HG03060 (cell line): Measurements from ENCODE around the gene RAI1.

ENCODE experiments used
- ATAC-seq: cut with Tn5 transposase; IDR thresholded peaks from one replicate; pipeline ENCODE4 v1.9.1; 2021; ENCODE audit warnings: low read depth, moderate number of reproducible peaks; ENCODE audit not compliant: unreplicated experiment

RAI1 gene

DNA sequence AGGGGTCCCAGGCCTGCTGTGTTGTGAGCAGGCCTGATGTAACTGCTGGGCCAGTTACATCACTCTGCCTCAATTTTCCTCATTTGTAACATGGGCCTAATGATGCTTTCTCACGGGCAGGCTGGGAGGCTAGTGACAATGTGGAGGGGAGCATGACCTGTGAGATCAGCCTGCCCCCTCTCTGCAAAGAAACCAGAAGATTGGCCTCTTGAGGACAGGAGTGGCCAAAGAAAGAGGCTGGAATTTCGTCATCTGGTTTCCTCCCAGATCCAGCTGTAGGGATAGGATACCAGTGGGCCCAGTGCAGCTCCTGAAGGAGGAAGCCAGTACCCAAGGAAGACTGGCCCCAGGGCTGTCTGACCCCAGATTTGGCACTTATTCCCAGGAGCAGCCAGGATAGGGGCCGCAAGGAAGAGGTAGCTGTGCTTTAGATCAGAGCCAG is 156.1 kb downstream of the RAI1 start:
- ATAC-seq = no peak

DNA sequence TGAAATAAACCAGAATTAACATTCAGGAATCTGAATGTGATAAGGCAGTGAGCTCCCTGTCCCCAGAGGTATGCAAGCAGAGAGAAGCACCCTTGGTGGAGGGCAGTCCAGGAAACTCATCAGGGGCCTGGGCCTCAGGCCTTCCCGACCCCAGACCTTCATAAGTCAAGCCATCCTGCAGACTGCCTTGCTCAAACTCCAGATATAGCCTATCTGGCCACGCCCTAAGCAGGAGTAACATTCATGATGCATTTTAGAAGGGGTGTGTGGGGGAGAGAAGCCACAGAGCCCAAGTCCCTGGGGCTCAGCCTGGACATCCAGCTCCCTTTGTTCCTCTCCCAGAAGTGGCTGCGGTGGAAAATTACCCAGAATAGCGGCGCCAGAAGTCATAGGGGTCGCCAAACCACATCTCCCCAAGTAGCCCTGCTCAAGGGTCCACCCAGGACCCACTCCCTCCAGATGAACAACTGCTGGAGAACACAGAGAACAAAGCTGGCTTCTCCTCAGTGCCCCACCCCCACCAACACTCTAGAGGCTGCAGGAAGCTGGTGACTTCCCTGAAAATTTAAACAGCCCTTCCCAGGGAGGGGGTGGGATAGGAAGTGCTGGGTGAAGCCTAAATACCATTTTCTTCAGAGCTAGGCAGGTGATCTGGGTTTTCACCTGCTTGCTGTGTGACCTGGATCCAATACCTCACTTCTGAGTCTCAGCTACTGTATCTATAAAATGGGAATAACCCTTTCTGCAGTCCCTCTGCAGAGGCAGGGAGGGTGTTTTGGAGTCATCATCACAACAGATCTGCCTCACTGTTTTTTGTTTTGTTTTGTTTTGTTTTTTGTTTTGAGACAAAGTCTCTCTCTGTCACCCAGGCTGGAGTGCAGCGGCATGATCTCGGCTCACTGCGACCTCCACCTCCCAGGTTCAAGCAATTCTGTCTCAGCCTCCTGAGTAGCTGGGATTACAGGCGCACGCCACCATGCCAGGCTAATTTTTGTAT is 157.0 kb downstream of the RAI1 start:
- ATAC-seq = no peak

GRCh38 chr17:17839791-17840707 is 158.8 kb downstream of the RAI1 start:
- no peak for ATAC-seq

DNA sequence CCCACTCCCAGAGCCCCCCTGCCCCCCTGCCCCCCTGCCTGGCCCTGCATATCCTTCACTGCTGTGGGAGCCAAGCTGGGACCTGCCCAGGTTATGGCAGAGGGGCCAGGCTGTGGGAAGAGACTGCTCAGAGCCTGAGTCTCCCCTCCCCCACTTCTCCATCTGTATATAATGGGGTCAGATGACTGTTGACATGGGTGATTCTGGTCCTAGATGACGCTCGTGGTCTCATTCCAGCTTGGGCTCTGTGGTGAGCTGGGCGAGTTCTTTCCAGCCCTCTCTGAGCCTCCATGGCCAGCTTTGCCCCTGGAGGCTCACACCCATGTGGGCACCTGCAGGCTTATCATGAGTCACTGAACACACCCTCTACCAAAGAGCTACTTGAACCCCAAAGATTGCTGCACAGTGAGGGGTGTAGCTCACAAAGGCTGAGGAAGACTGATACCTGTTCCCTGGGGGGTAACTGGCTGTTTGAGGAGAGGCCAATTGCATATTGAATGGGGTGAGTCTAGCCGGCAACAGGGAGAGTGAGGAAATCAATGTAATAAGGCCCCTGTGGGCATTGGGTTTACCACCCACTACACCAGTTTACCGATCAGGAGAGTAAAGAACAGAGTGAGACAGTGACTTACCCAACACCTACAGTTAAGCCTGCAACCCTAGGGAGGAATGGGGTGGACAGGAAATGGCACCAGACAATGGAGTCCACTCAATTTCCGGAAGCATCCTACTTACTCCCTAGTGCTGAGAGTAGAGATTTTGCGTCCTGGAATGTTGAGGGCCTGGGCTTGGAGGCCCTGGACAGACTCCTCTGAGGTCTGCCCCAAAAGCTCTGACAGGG is 159.7 kb downstream of the RAI1 start:
- ATAC-seq = no peak

GRCh38 chr17:17841601-17842025 is 160.4 kb downstream of the RAI1 start:
- no peak for ATAC-seq

DNA sequence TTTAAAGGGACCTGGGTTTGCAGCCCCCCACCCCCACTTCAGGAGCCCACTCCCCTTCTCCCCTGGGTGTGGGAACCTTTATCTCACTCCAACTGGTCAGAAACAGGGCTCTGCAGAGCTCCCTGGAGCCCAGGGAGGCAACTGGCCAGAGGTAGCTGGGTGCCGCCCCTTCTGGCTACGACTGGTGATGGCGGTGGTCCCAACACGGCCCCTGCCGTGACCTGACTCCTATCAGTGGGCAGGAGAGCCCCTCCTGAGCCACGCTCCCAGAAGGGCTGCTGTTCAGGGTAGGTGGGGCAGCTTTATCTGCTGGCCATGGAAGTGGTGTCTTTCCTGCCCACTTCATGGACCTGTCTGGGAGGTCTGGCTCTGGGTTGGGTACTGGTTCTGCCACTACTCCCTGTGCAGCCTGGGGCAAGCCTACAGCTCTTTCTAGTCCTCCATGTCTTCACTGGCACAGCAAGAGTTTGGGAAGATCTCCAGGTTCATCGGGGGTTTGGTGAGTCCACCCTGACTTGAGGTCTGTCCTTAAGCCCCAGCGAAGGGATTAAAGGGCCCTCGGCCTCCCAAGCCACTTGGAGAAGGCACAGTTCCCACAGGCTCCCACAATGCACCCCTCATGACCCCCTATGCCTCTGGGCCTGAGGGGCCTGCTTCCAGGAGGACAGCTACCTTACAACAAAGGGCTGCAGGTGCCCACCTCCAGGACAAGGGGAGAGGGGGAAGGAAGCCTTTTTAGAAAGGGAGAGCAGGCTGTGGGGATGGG is 161.0 kb downstream of the RAI1 start:
- ATAC-seq = no peak

DNA sequence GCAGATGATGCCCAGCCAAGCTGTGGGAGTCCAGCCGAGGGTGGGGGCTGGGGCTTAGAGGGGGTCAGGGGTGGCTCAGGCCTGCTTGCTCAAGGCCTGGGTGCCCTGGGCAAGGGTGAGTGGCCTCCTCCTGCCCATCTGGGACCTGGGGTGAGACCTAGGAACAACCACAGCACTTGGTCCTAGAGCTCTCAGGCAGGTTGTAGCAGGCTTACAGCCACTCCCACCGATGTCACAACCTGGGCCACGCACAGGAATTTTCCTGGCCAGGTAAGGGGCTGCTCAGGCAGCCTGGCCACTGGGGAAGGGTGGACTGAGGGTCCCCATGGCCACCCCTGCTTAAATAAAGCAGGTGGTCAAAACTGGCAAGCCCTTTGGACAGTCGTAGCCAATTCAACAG is 161.8 kb downstream of the RAI1 start:
- ATAC-seq = no peak

GRCh38 chr17:17844079-17844478 is 162.8 kb downstream of the RAI1 start:
- no peak for ATAC-seq

DNA sequence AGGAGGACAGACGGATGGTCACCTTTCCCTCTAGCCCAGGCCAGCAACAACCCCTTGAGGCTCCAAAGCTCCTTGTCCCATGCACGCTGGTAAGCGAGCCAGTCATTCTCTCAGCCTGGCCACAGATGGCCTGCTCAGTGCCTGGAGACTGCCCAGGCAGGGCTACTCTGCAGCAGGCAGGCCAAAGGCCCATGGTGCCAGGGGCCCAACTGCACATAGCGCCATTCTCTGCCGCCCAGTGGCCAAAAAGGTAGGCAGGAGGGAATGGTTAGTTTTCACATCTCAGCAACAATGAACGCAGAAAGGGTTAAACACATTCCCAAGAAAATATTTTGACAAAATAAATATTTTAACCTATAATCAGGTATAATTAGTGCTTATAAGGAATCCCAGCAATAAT is 163.2 kb downstream of the RAI1 start:
- no peak for ATAC-seq

DNA sequence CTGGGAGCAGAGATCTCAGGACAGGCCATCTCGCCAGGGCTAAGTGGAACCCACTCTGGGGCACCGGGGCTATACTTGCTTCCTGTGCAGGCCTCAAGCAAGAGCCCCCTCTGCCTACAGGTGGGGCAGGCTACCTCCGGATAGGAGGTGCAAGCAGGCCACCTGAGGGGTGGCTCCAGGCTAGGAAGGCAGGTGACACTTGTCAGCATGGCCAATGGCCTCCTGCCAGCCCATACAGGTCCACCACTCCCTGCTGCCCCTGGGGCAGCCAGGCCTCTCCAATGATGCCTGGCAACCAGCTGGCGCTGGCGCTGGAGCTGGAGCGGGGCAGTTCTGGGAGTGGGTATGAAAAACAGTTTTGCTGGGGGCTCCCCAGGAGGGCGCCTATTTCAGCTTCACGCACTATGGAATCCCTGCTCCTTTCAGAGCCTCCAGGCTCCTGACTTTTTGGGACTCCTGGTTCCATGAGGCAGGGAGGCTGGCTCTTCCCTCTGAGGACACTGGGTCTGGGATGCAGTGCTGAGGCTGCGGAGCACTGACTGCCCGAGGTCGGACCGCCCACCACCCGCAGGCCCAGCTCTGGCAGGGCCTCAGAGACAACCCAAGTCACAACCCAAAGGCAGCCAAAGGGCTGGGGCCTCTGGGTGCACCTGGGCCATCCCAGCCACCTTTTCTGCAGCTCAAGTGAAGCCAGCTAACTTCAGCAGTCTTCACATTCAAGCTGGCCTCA is 164.0 kb downstream of the RAI1 start:
- no peak for ATAC-seq

DNA sequence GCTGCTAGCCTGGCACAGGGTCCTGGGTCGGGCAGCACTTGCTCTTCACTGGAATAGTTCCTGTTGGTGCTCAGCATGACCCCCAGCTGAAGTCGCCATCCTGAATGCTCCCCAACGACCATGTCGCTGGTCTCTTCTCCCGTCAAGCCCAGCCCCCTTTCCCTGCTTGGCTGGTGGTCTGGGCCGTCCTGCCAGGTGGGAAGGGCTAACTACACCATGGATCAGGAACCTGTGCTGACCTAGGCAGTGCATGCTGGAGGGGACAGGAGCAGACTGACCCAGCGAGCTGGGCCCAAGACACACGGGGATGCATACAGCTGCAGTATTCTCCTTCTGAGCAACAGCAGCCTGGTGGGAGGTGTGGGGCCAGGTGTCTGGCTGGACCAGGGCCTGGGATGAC is 164.7 kb downstream of the RAI1 start:
- no peak for ATAC-seq

GRCh38 chr17:17846645-17847044 is 165.4 kb downstream of the RAI1 start:
- ATAC-seq = no peak

DNA sequence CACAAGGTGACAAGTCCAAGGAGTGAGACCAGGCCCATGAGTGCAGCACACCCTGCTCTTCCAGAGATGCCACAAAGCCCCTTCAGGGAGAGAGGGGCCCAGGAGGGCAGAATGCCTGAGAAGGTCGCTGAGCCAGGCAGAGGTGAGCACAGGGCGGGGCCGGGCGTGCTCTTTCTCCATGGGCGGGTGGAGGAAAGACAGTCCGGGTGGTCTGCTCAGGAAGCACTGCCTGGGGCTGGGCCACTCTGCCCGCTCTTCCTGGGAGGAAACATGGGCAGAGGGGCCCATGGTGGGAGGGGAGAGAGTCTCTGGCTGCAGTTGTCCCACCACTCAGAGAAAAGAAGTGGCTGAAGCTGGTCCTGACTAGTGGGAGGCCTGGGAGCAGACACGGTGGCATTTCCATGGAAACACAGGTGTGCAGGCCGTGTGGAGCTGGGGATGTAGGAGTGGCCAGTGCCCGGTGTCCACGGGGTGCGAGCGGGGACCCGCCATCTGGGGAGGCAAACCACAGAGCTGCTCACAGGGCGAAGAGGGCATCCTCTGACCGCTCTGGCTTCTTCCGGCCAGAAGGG is 165.9 kb downstream of the RAI1 start:
- no peak for ATAC-seq

GRCh38 chr17:17847726-17848125 is 166.5 kb downstream of the RAI1 start:
- ATAC-seq = no peak

DNA sequence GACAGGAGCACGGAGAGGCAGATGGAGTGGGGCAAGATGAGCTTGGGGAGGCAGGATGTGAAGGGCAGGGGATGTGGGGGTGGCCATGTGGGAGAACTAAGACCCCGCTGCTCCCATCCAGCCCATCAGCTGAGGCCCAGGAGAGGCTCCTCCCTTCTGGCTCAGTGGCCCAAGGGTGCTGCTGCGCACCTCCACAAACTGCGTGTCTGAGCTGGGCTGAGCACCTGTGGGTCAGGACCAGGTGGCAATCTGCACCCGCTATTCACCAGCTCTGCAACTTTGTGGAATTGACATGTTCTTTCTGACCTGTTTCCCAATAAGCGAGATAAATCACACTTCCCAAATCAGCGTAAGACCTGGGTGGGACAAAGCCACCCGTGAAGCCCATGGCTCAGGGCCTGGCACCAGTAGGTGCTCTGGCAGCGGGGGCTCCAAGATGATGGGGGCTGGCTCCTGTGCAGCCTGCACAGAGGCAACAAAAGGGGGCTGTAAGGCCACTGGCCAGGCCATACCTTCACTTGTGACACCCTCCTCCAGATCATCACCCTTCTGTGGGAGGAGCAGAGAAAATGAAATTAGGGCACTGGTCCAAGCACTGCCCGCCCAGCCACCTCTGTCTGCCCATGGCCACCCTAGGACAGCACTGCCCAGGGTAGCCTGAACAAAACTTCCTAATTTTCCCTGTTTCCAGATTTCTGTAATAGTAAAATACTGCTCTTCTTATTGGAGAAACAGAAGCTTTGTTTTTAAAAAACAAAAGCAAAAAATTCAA is 167.2 kb downstream of the RAI1 start:
- ATAC-seq = no peak

DNA sequence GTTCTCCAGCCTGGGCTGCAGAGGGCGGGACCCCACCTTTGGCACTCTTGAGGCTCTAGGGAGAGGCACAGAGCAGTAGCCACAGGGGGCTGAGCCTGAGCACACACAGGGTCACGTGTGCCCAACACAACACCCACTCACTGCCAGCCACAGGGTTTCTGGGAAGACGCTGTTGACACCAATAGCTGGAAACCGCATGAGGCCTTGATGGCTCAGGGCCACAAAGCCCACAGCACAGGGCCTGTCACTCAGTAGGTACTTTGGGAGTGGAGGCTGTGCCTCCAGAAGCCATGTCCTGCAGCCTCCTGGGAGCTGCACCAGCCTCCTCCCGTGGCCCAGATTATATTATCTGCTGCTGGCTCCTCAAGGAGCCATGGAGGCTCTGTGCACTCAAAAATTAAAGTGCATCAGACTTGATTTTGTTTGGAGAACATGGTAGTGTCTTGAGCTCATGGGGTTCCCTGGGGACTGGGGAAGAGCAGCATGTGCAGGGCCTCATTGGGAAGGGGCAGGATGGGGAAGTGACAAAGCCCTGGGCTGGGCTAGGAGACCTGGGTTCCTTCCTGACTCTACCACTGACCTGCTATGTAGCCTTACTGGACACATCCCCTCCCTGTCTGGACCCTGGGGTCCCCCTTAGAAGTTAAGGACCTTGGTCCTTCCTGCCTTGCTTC is 168.0 kb downstream of the RAI1 start:
- no peak for ATAC-seq

DNA sequence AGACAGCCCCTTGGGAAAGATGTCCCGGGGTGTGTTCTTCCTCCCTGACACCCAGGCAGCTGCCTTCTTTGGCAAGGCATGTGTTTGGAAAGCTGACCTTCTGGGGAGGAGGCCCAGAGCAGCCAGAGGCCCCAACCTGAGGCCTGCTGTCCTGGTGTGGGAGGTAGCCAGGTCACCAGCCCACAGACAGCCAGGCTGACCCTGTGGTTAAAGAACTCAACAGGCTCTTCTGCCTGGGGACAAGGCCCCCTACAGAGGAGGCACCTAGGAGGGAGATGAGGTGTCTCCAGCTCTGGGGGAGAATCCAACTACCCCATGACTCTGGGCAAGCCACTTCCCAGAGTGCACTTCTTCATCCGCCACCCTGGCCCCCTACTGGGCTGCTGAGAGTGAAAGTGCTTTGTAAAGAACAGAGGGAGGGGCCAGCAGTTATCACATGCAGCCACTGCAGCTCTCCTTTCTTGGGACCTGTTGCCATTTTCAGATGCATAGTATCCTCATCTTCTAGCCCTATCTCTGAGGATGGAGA is 168.7 kb downstream of the RAI1 start:
- ATAC-seq = no peak
